AG09309 (cell line): ENCODE measurements around the gene GPC5.

ENCODE experiments used
- DNase-seq: peaks from one replicate; pipeline ENCODE4 v3.0.0-alpha.2; 2010; ENCODE audit warnings: low read depth
- H3K4me3 ChIP-seq: 2 replicates; pipeline ENCODE4 v1.5.1; 2011; ENCODE audit warnings: mild to moderate bottlenecking, low read depth, low read length, moderate library complexity; ENCODE audit not compliant: control insufficient read depth
- CTCF ChIP-seq: IDR thresholded peaks from 2 replicates; pipeline ENCODE4 v1.5.1; 2011; ENCODE audit warnings: mild to moderate bottlenecking, low read depth, low read length, inconsistent platforms; ENCODE audit not compliant: insufficient read depth, control insufficient read depth; ENCODE audit errors: missing control alignments

GPC5 gene

GRCh38 chr13:92414851-92415250 is 1016.4 kb downstream of the GPC5 start:
- DNase-seq = no peak
- no peak overlapping the region for H3K4me3 ChIP-seq
- no peak for TF ChIP-seq CTCF

- no peak for TF ChIP-seq CTCF
- DNase-seq = no peak
- H3K4me3 ChIP-seq = no peak overlapping the region
Measured at GRCh38 chr13:92415781-92416180, 1017.4 kb downstream of the GPC5 start.

GRCh38 chr13:92418818-92419412 is 1020.5 kb downstream of the GPC5 start:
- H3K4me3 ChIP-seq = no peak overlapping the region
- no peak for DNase-seq
- no peak for TF ChIP-seq CTCF

- DNase-seq = no peak
- TF ChIP-seq CTCF = no peak
- H3K4me3 ChIP-seq = no peak overlapping the region
Measured at GRCh38 chr13:92429231-92429630, 1030.8 kb downstream of the GPC5 start.

- no peak for DNase-seq
- no peak for TF ChIP-seq CTCF
- no peak overlapping the region for H3K4me3 ChIP-seq
Measured at GRCh38 chr13:92433386-92433785, 1035.0 kb downstream of the GPC5 start.

- no peak for TF ChIP-seq CTCF
- H3K4me3 ChIP-seq = no peak overlapping the region
- no peak for DNase-seq
Measured at GRCh38 chr13:92433963-92434362, 1035.5 kb downstream of the GPC5 start.

- DNase-seq = no peak
- H3K4me3 ChIP-seq = no peak overlapping the region
- no peak for TF ChIP-seq CTCF
Measured at GRCh38 chr13:92436924-92437323, 1038.5 kb downstream of the GPC5 start.
